ENCODE results near the gene BCR. TPM values are rescaled to one million over a fixed set of nuclear protein-coding genes. Genes with fewer than 3 reads are reported as not detected.

Gene BCR
- total and polyA plus RNA-seq, 2 of the 8 experiments (the other 6 are each of a cell fraction or from before 2014, with no cell fraction given), result 66.7 to 130 TPM

- Histone ChIP-seq H3K79me2 (ENCODE audit: control insufficient read depth in 1 of 2, insufficient read depth in 2 of 2, low read length in 2 of 2) (peaks cover 22 to 93% of the 10 kb centered on the region in 2 experiments), H3K27ac (ENCODE audit: low read depth, low read length) (no peak overlapping the region), H3K9ac (replicated peaks in 1 of 4; ENCODE audit: extremely low read depth in 1 of 4, low read depth in 3 of 4, low read length in 3 of 4) (no peak overlapping the region)
Measured at GRCh38 chr22:23199159-23199558, 18.9 kb downstream of the BCR start.

More at GRCh38 chr22:23199159-23199558, 18.9 kb downstream of the BCR start:
- Histone ChIP-seq H2AFZ (ENCODE audit: low read length) (no peak overlapping the region), H3K56ac (replicated peaks; ENCODE audit: insufficient read length, low read depth, low read length) (no peak overlapping the region), H3K36me3 (ENCODE audit: control insufficient read depth in 2 of 4, insufficient read depth in 4 of 4, low read length in 3 of 4) (0 out of 8 replicates have a peak, but pooled peaks cover 0 to 6% (median 0%) of the 10 kb centered on the region in 4 experiments), H2BK5ac (ENCODE audit: low read depth, low read length) (0 out of 2 replicates have a peak overlapping the region, but pooled peaks have one; percentile 24), H4K5ac (ENCODE audit: insufficient read length, low read depth, low read length) (no peak overlapping the region), H3K23me2 (ENCODE audit: low read depth, low read length) (no peaks in the 10 kb centered on the region), H3K4me3 (ENCODE audit: extremely low read depth in 1 of 4, insufficient read depth in 2 of 4, low read depth in 3 of 4, low read length in 4 of 4) (no peak overlapping the region), H2BK12ac (ENCODE audit: low read depth, low read length) (no peak overlapping the region), H2BK120ac (replicated peaks; ENCODE audit: low read depth, low read length) (no peak overlapping the region), H2BK15ac (ENCODE audit: low read length) (no peak overlapping the region), H3K9me3 (ENCODE audit: insufficient read depth in 2 of 2, low read depth in 1 of 2, low read length in 1 of 2) (no peaks in the 10 kb centered on the region), H4K91ac (replicated peaks; ENCODE audit: insufficient read length, low read length) (no peak overlapping the region), H3K4ac (replicated peaks; ENCODE audit: insufficient read length, low read depth, low read length) (no peak overlapping the region), H3K4me1 (replicated peaks in 1 of 4; ENCODE audit: control insufficient read depth in 3 of 4, insufficient read depth in 4 of 4, low read length in 3 of 4) (peaks cover 0 to 18% (median 3%) of the 10 kb centered on the region in 4 experiments; a peak in 3 of 7 replicates), H3K4me2 (ENCODE audit: insufficient read depth in 1 of 2, low read depth in 2 of 2, low read length in 2 of 2) (0 out of 4 replicates have a peak overlapping the region, but pooled peaks of 1 of the 2 experiments have one; percentile 6), H2AK5ac (ENCODE audit: low read depth, low read length) (no peak overlapping the region), H2BK20ac (ENCODE audit: low read length) (no peak overlapping the region), H3K18ac (ENCODE audit: extremely low read depth, low read length) (no peak overlapping the region), H3K14ac (ENCODE audit: insufficient read length) (no peak overlapping the region), H4K20me1 (replicated peaks in 1 of 2; ENCODE audit: control insufficient read depth in 1 of 2, insufficient read depth in 2 of 2, low read length in 2 of 2) (peaks cover 23 to 38% of the 10 kb centered on the region in 2 experiments), H4K8ac (ENCODE audit: extremely low read depth, insufficient read depth, low read length) (no peak overlapping the region), H3K79me1 (ENCODE audit: low read depth, low read length) (peaks cover 32% of the 10 kb centered on the region), H3K27me3 (replicated peaks in 1 of 4; ENCODE audit: control insufficient read depth in 3 of 4, extremely low read depth in 1 of 4, insufficient read depth in 3 of 4, low read length in 3 of 4) (no peaks in the 10 kb centered on the region), H3K23ac (ENCODE audit: insufficient read length) (no peak overlapping the region)
- TF ChIP-seq POU5F1 (IDR thresholded peaks at IDR 0.05; ENCODE audit: low read depth, low read length) (no peak), E2F6 (IDR thresholded peaks at IDR 0.05) (no peak), MAFK (IDR thresholded peaks at IDR 0.05; ENCODE audit: low read depth, low read length) (no peak), USF2 (IDR thresholded peaks at IDR 0.05; ENCODE audit: low read length) (no peak), RNF2 (IDR thresholded peaks at IDR 0.05; ENCODE audit: borderline replicate concordance, low read depth, low read length, missing control alignments, poor library complexity, severe bottlenecking) (no peak), FOSL1 (IDR thresholded peaks at IDR 0.05; ENCODE audit: insufficient read depth, low read depth, low read length) (no peak), CBX5 (IDR thresholded peaks at IDR 0.05; ENCODE audit: low read depth, low read length) (no peak)
- FAIRE-seq (no peak), DNase-seq (ENCODE audit: low read depth in 1 of 2, low spot score in 2 of 2) (no peak)
- POLR2A ChIA-PET (ENCODE audit: partially characterized antibody), result interaction anchor here (1.5 kb wide), 1 partner anchor 63 kb away, joined by 3 read pairs; no protein-coding TSS in a partner anchor
- CTCF ChIA-PET (ENCODE audit: partially characterized antibody), result interaction anchor here (1.4 to 1.7 kb wide), 2 partner anchors 13 to 71 kb away, joined by 4 to 5 read pairs; no protein-coding TSS in a partner anchor
- 65% methylated on average over 8 of the region's 8 CpGs; no CpG with 5 or more reads in 1 of the 2 experiments for WGBS, 2 experiments (ENCODE audit: extremely low coverage in 1 of 2, insufficient coverage in 1 of 2, insufficient read length in 1 of 2, insufficient replicate concordance in 2 of 2, low coverage in 1 of 2, low lambda C conversion rate in 2 of 2, missing lambda C conversion rate in 1 of 2)

Measured in H1 (cell line).